HEK293 (cell line): Measurements from ENCODE around the gene CXCL12.

Experiments used
- CTCF ChIA-PET: fragments of 350-600 bp; formaldehyde crosslinking; extraction: SDS; loops from one replicate; lab custom pipeline; 2021; ENCODE audit warnings: antibody characterized with exemption; lab: Yijun Ruan, JAX
- POLR2A ChIA-PET: fragments of 300-600 bp; formaldehyde crosslinking; extraction: SDS; loops from one replicate; lab custom pipeline; 2020; ENCODE audit warnings: antibody characterized with exemption, inconsistent platforms; lab: Yijun Ruan, JAX
- H3K27ac ChIP-seq: fragments of 200-500 bp; sonication (Bioruptor generic); 2 replicates; pipeline ENCODE4 v1.5.1; 2014; ENCODE audit warnings: low read depth, low read length, control low read depth, inconsistent platforms; ENCODE audit errors: extremely low read depth
- H3K36me3 ChIP-seq, 2 experiments: fragments of 200-500 bp in 1 of 2; sonication (Bioruptor generic) in 1 of 2; 1 replicate in 1 of 2; 2 replicates in 1 of 2; pipeline ENCODE4 v1.5.1; 2014 to 2017; ENCODE audit warnings: inconsistent platforms in 2 of 2, low read length in 2 of 2; ENCODE audit not compliant: control insufficient read depth in 2 of 2, insufficient read depth in 1 of 2
- H3K4me1 ChIP-seq: fragments of 200-500 bp; sonication (Bioruptor generic); 2 replicates; pipeline ENCODE4 v1.5.1; 2014; ENCODE audit warnings: mild to moderate bottlenecking, low read length, inconsistent platforms; ENCODE audit not compliant: control insufficient read depth, insufficient read depth
- H3K4me3 ChIP-seq: 2 replicates; pipeline ENCODE4 v1.5.1; 2011; ENCODE audit warnings: low read depth, mild to moderate bottlenecking, control low read depth, low read length, moderate library complexity
- H3K9me3 ChIP-seq: fragments of 200-500 bp; sonication (Bioruptor generic); 2 replicates; pipeline ENCODE4 v1.5.1; 2014; ENCODE audit warnings: low read depth, low read length, inconsistent platforms; ENCODE audit not compliant: control insufficient read depth, insufficient read depth
- GLI4 ChIP-seq: fragments of 450-650 bp; formaldehyde crosslinking; IDR thresholded peaks from 2 replicates; pipeline ENCODE4 v1.5.1; 2016; ENCODE audit warnings: missing biosample characterization, missing genetic modification characterization
- IKZF3 ChIP-seq: fragments of 450-650 bp; IDR thresholded peaks from 2 replicates; pipeline ENCODE4 v1.5.0; 2018; ENCODE audit warnings: missing biosample characterization, mild to moderate bottlenecking, missing genetic modification characterization, moderate library complexity
- KLF1 ChIP-seq: fragments of 450-650 bp; formaldehyde crosslinking; IDR thresholded peaks from 2 replicates; pipeline ENCODE4 v1.5.1; 2016; ENCODE audit warnings: missing biosample characterization, missing genetic modification characterization
- MYNN ChIP-seq: fragments of 450-650 bp; formaldehyde crosslinking; IDR thresholded peaks from 2 replicates; pipeline ENCODE4 v1.5.1; 2016; ENCODE audit warnings: missing biosample characterization, missing genetic modification characterization, borderline replicate concordance
- PATZ1 ChIP-seq: fragments of 450-650 bp; formaldehyde crosslinking; IDR thresholded peaks from 2 replicates; pipeline ENCODE4 v1.5.1; 2016; ENCODE audit warnings: missing biosample characterization, missing genetic modification characterization
- PRDM10 ChIP-seq: fragments of 450-650 bp; formaldehyde crosslinking; IDR thresholded peaks from 2 replicates; pipeline ENCODE4 v1.5.1; 2016; ENCODE audit warnings: missing biosample characterization, missing genetic modification characterization
- ZFP3 ChIP-seq: fragments of 450-650 bp; formaldehyde crosslinking; IDR thresholded peaks from 2 replicates; pipeline ENCODE4 v1.5.1; 2016; ENCODE audit warnings: low read depth, missing biosample characterization, missing genetic modification characterization
- ZNF10 ChIP-seq: fragments of 450-650 bp; formaldehyde crosslinking; IDR thresholded peaks from 2 replicates; pipeline ENCODE4 v1.5.1; 2017; ENCODE audit warnings: missing biosample characterization, missing genetic modification characterization
- ZNF155 ChIP-seq: fragments of 450-650 bp; formaldehyde crosslinking; IDR thresholded peaks from 2 replicates; pipeline ENCODE4 v1.5.1; 2016; ENCODE audit warnings: missing biosample characterization, missing genetic modification characterization
- ZNF2 ChIP-seq: fragments of 450-650 bp; formaldehyde crosslinking; IDR thresholded peaks from 2 replicates; pipeline ENCODE4 v1.5.1; 2016; ENCODE audit warnings: missing biosample characterization, missing genetic modification characterization
- ZNF23 ChIP-seq: fragments of 450-650 bp; formaldehyde crosslinking; IDR thresholded peaks from 2 replicates; pipeline ENCODE4 v1.5.1; 2016; ENCODE audit warnings: missing biosample characterization, missing genetic modification characterization, borderline replicate concordance
- ZNF239 ChIP-seq: fragments of 450-650 bp; formaldehyde crosslinking; IDR thresholded peaks from 2 replicates; pipeline ENCODE4 v1.5.1; 2016; ENCODE audit warnings: missing biosample characterization, missing genetic modification characterization
- ZNF366 ChIP-seq: fragments of 450-650 bp; formaldehyde crosslinking; conservative IDR thresholded peaks from 2 replicates; pipeline ENCODE4 v1.5.1; 2016; ENCODE audit warnings: missing biosample characterization, missing genetic modification characterization
- ZNF404 ChIP-seq: fragments of 450-650 bp; formaldehyde crosslinking; IDR thresholded peaks from 2 replicates; pipeline ENCODE4 v1.5.1; 2017; ENCODE audit warnings: missing biosample characterization, missing genetic modification characterization
- ZNF530 ChIP-seq: fragments of 450-650 bp; formaldehyde crosslinking; IDR thresholded peaks from 2 replicates; pipeline ENCODE4 v1.5.1; 2016; ENCODE audit warnings: low read depth, missing biosample characterization, missing genetic modification characterization
- ZNF555 ChIP-seq: fragments of 450-650 bp; formaldehyde crosslinking; conservative IDR thresholded peaks from 2 replicates; pipeline ENCODE4 v1.5.1; 2017; ENCODE audit warnings: missing biosample characterization, mild to moderate bottlenecking, missing genetic modification characterization, inconsistent platforms
- ZNF560 ChIP-seq: fragments of 450-650 bp; formaldehyde crosslinking; IDR thresholded peaks from 2 replicates; pipeline ENCODE4 v1.5.1; 2017; ENCODE audit warnings: missing biosample characterization, missing genetic modification characterization, borderline replicate concordance
- ZNF654 ChIP-seq: fragments of 450-650 bp; formaldehyde crosslinking; IDR thresholded peaks from 2 replicates; pipeline ENCODE4 v1.5.1; 2016; ENCODE audit warnings: low read depth, missing biosample characterization, missing genetic modification characterization
- ZNF677 ChIP-seq: fragments of 450-650 bp; IDR thresholded peaks from 2 replicates; pipeline ENCODE4 v1.5.0; 2018; ENCODE audit warnings: missing biosample characterization, mild to moderate bottlenecking, missing genetic modification characterization, moderate library complexity
- ZNF747 ChIP-seq: fragments of 450-650 bp; formaldehyde crosslinking; IDR thresholded peaks from 2 replicates; pipeline ENCODE4 v1.5.1; 2016; ENCODE audit warnings: missing biosample characterization, missing genetic modification characterization
- ZNF777 ChIP-seq: fragments of 450-650 bp; formaldehyde crosslinking; IDR thresholded peaks from 2 replicates; pipeline ENCODE4 v1.5.1; 2017; ENCODE audit warnings: missing biosample characterization, missing genetic modification characterization, borderline replicate concordance
- ZNF837 ChIP-seq: fragments of 450-650 bp; formaldehyde crosslinking; IDR thresholded peaks from 2 replicates; pipeline ENCODE4 v1.5.1; 2016; ENCODE audit warnings: missing biosample characterization, missing genetic modification characterization
- ZSCAN5A ChIP-seq: fragments of 450-650 bp; formaldehyde crosslinking; IDR thresholded peaks from 2 replicates; pipeline ENCODE4 v1.5.1; 2016; ENCODE audit warnings: missing biosample characterization, missing genetic modification characterization
- ZXDB ChIP-seq: fragments of 450-650 bp; formaldehyde crosslinking; IDR thresholded peaks from 2 replicates; pipeline ENCODE4 v1.5.1; 2016; ENCODE audit warnings: missing biosample characterization, missing genetic modification characterization

Gene CXCL12

GRCh38 chr10:44398271-44398670 lies 13.4 kb upstream of the CXCL12 start:
- H3K36me3 ChIP-seq: no peaks in the 10 kb centered on the region
- peaks cover 2% of the 10 kb centered on the region; the same call in 1 of the 2 replicates for H3K4me1 ChIP-seq
- ChIA-PET CTCF (interaction anchor here (0.8 kb wide), 1 partner anchor 476 kb away, joined by 4 read pairs; no protein-coding TSS in a partner anchor), POLR2A (no interaction called here)
- TF ChIP-seq ZNF239 (tag by site-specific recombination) (no peak), ZFP3 (tag by site-specific recombination) (no peak), ZNF155 (tag by site-specific recombination) (no peak), ZNF560 (tag by site-specific recombination) (no peak), ZSCAN5A (tag by site-specific recombination) (no peak), ZNF654 (tag by site-specific recombination) (no peak), ZNF2 (no peak), ZNF555 (no peak), ZNF777 (tag by site-specific recombination) (no peak), PRDM10 (no peak), ZNF10 (no peak), ZNF366 (tag by site-specific recombination) (no peak), ZNF747 (no peak), MYNN (tag by site-specific recombination) (no peak), IKZF3 (tag by site-specific recombination) (no peak)
- no peak overlapping the region for H3K27ac ChIP-seq
- no peaks in the 10 kb centered on the region for H3K9me3 ChIP-seq
- no peak overlapping the region for H3K4me3 ChIP-seq

- no peaks in the 10 kb centered on the region for H3K36me3 ChIP-seq
- CTCF ChIA-PET: interaction anchor here (0.5 to 1.3 kb wide), 2 partner anchors 11 to 456 kb away, joined by 3 to 4 read pairs; no protein-coding TSS in a partner anchor
- H3K27ac ChIP-seq: no peak overlapping the region
- H3K4me3 ChIP-seq: no peak overlapping the region
- TF ChIP-seq PATZ1 (tag by site-specific recombination) (no peak), ZNF677 (tag by site-specific recombination) (no peak), ZNF23 (tag by site-specific recombination) (no peak), ZNF404 (tag by site-specific recombination) (no peak), KLF1 (tag by site-specific recombination) (no peak), ZXDB (no peak), ZNF837 (tag by site-specific recombination) (no peak), ZNF530 (tag by site-specific recombination) (no peak), GLI4 (no peak)
- TF ChIP-seq, all 188 proteins: peak for 0
- POLR2A ChIA-PET: no interaction called here
- H3K4me1 ChIP-seq: peaks cover 7% of the 10 kb centered on the region
- no peaks in the 10 kb centered on the region for H3K9me3 ChIP-seq
Observed at GRCh38 chr10:44397476-44398225, 12.8 kb upstream of the CXCL12 start.
